TTC549 (cell line): ENCODE measurements around the gene MMS22L.

Source experiments
- FAIRE-seq: peaks from 2 replicates; lab custom pipeline; 2012; peaks lifted over from hg19 to GRCh38; lab: Jason Lieb, UNC

Gene MMS22L

GRCh38 chr6:97141756-97142155 is 141.3 kb downstream of the MMS22L start:
- FAIRE-seq = no peak

DNA sequence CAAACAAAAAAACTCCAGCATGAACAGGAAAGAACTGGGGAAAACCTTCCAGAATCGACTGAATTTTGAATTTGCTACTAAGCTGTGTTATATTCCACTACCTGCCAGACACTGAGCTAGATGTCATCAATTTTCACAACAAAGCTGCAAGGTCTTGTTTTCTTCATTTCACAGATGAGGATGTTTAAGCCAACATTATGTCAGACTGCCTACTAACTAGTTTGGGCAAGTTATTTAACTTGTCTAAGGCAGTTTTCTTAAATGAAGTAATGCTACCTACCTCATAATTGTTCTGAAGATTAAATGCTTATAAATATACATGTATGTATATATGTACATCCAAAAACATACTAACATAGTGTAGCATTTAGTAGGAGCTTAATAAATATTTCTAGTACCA is 144.4 kb downstream of the MMS22L start:
- FAIRE-seq = no peak

DNA sequence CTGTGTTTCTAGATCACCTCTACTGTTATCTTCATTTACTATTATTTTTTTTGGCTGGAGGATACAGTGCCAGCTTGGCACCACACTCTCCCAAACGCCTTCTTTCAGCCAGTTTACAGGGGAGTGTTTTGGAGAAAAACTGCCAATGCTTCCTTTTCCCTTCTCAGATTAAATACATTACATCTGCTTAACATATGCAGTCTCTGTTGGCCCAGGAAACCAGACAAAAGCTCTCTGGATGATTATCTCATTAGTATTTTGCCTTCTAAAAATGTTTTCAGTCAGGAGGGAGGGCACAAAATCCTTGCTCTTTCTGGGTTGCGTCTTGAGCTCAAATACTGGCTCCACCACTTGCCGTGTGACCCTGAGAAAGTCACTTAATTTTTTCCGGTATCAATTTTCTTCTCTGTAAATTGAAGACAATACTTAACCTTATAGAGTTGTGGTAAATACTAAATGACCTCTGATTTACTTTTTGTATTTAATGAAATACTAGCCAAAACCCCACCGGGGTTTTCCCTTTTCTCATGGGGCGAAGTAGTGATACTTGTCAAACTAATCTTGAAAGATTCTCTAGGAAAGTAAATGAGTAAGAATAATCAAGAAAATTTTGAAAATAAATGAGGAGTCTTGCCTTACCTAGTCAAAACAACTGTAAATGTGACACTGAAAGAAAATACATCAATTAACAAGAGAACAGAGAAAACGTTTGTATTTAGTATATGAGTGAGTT is 146.2 kb downstream of the MMS22L start:
- FAIRE-seq = no peak

GRCh38 chr6:97133067-97133466 is 149.9 kb downstream of the MMS22L start:
- FAIRE-seq = no peak

DNA sequence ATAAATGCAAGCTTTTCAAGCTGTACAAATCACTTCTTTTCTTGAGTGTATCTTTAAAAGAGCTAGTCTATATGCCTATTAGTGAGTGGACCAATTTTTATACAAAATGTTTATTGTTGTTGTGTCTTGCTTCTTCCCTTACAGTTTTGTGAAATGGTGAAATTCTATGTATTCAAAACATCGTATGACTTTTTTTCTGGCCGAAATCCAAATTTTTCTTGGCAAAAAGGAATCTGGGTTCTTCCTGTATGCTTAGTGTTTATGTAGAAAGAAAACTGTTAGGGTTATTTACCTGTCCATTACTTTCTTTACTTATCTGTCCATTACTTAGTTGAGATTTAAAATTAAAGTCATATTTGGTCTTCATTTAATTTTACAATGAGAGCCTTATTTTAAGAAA is 153.9 kb downstream of the MMS22L start:
- FAIRE-seq = no peak

- no peak for FAIRE-seq
Observed at GRCh38 chr6:97128507-97128906, 154.5 kb downstream of the MMS22L start.

GRCh38 chr6:97123652-97124051 is 159.4 kb downstream of the MMS22L start:
- FAIRE-seq = no peak

DNA sequence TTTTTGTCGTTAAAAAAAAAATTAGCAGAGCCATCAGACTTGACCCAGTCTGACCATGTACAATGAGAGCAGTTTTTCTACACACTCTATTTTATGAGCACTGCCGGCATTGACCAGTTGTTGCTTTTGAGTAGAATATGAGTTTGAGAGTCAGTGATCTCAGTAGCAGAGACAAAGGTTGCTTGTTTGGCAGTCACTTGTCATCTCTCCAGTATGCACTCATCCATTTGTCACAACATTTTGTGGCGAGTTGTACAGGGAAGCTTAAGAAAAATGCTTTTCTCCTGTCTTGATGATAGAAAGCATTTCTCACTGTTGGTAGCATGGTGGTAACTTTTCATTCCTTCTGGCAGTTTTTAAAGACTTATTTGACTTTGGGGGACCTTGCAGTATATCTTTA is 159.9 kb downstream of the MMS22L start:
- FAIRE-seq = no peak

DNA sequence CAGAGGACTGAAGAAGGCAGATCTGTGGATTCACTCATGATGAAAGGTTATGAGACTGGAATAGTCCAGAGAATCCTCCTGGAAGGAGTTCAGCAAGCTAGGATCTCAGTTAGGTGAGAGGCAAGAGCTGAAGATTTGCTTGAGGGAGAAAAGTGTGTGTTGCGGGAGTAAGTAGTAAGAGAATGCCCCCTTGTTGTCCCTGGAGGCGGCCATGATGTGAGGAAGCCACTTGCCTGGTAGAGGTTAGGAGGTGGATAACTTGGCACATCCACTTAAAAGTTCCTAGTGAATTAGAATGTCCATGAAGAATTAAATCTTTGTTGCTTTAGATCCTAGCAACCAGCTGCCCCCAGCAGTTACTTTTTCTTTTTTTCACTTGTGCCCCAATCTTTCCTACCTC is 162.5 kb downstream of the MMS22L start:
- FAIRE-seq = no peak

DNA sequence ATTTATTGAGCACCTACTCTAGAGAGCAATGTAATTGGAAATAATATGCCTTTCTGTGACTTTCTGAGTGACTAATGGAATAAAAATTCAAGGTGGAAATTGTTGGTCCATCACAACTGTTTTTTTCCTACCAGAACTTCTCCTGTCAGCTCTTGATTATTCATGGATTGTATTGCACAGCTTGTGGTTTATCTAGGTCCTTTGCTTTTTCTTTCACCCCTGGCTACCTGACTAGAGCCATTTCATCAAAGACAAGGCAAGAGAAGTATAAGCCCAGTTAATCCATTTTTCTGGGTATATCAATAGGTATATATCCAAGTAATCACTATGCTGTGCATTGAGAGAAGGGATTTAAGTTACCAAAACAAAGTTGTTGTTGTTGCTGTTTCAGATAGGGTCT is 168.4 kb downstream of the MMS22L start:
- FAIRE-seq = no peak

- no peak for FAIRE-seq
Observed at GRCh38 chr6:97113170-97113569, 169.8 kb downstream of the MMS22L start.

DNA sequence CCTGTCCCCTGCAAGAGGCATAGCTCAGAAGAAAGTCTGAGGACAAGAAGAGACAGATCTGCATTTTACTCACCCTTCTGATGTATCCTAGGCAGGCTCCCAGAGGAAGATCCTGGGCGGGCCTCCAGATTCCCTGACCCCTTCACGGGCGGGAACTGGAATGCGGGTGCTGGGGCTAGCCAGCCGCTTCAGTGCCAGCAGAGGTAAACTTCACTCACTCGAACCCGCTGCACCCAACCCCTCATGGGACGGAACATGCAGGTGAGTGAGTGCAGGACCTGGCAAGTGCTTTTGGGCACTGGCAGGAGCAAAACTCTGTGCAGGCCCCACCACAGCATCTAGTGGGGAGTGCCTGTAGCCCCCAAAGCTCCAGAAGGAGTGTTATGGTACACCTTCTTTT is 171.8 kb downstream of the MMS22L start:
- no peak for FAIRE-seq

GRCh38 chr6:97110626-97111025 is 172.4 kb downstream of the MMS22L start:
- FAIRE-seq = no peak

GRCh38 chr6:97110149-97110548 is 172.9 kb downstream of the MMS22L start:
- FAIRE-seq = no peak

- FAIRE-seq = no peak
Observed at GRCh38 chr6:97109444-97109843, 173.6 kb downstream of the MMS22L start.

- no peak for FAIRE-seq
Observed at GRCh38 chr6:97102145-97102790, 180.7 kb downstream of the MMS22L start.

DNA sequence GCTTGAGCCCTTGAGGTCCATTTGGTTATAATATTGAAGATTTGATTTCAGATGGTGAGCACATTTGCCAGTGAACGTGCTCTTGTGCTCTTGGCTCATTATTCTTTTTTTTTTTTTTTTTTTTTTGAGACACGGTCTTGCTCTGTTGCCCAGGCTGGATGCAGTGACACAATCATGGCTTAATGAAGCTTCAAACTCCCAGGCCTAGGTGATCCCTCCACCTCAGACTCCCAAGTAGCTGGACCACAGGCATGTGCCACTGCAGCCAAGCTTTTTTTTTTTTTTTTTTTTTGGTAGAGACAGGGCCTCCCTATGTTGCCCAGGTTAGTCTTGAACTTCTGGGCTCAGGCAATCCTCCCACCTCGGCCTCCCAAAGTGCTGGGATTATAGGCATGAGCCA is 182.3 kb downstream of the MMS22L start:
- no peak for FAIRE-seq

DNA sequence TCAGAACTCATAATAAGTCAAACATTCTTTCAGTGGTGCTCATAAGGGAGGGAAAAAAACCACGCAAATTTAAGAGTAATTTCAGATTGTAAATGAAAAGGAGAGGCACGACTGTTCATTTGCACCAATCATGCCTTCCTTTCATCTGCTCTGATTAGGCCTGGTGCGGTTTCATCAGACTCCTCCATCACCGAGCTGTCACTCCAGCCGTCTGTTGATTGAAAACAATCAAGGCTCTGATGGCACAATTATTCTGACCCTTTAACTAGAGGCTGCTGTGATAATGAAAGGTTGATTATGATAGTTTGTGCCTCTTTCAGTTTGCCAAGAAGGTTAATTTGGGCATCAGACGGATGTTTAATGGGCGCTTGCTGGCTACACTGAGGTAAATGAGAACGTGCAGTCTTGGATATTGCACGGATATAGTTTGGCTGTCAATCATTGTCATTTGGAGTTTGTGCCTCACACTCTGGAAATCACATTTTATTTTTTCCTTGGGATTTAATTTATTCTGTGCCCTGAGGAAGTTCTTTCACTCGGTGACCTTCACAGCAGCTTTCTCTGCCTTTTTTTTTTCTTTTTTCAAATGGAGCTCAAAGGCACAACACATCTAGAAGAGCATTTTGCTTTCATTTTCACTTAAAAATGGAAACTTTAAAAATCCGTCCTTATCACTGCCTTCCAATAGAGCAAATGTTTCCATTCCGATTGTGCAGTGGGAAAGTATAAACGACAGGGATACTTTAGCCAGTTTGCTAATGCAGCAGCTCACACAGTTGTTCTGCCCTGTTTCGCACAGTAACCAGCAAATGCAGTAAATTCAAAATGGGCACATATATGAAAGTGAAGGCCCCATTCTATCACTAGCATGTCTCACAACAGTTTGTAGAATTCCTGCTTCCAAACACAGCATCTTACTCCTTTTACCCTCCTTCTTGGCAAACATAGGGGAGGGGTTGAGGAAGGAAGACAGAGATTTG is 185.7 kb downstream of the MMS22L start:
- no peak for FAIRE-seq

- FAIRE-seq = no peak
Observed at GRCh38 chr6:97095311-97095850, 187.6 kb downstream of the MMS22L start.

- FAIRE-seq = no peak
Observed at GRCh38 chr6:97094376-97094775, 188.6 kb downstream of the MMS22L start.

DNA sequence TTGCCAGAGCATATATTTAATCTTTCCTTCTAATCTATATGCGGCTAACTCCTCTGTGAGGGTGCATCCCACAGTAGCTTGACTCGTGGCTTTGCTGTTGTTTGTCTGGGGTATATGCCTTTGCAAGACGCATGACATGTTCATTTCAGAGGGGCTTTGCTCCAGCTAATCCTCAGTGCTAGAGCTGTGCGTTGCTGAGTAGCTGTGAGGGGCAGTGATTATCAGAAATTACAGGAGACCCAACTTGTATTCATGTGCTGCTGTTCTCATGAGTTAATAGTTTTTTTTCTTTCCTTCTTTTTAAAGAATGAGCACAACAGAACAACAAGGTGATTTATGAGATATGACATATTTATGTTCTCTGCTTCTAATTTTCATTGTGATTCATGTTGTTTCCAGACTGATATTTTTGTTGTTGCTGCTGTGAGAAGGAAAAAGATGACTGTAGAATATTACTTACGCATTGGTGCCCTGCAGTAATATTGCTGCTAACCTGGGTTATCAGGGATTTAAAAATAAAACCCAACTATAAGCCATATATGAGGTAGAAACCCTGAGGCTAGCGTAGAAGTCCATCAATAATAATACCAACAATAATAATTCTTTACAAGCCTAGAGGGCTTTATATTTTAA is 190.2 kb downstream of the MMS22L start:
- FAIRE-seq = no peak
